22Rv1 (cell line): ENCODE results near the gene CCKAR.

Experiments used
- H3K27ac ChIP-seq: fragments of 450-650 bp; 2 replicates; pipeline ENCODE4 v1.5.1; 2017
- CTCF ChIP-seq: fragments of 450-650 bp; IDR thresholded peaks from 2 replicates; pipeline ENCODE4 v1.5.1; 2017; ENCODE audit warnings: mild to moderate bottlenecking
- ZFX ChIP-seq: fragments of 450-650 bp; IDR thresholded peaks from 2 replicates; pipeline ENCODE4 v1.6.1; 2017; ENCODE audit warnings: antibody characterized with exemption, borderline replicate concordance

Gene CCKAR

GRCh38 chr4:26458157-26458561 lies 32.1 kb downstream of the CCKAR start:
- H3K27ac ChIP-seq: no peak overlapping the region
- no peak for TF ChIP-seq CTCF
- no peak for TF ChIP-seq ZFX

GRCh38 chr4:26457412-26457811 lies 32.9 kb downstream of the CCKAR start:
- no peak overlapping the region for H3K27ac ChIP-seq
- TF ChIP-seq CTCF (no peak), ZFX (no peak)

- no peak overlapping the region for H3K27ac ChIP-seq
- TF ChIP-seq ZFX (no peak), CTCF (no peak)
These were observed 34.7 kb downstream of the CCKAR start for GRCh38 chr4:26455571-26455970.

GRCh38 chr4:26454961-26455360 lies 35.3 kb downstream of the CCKAR start:
- TF ChIP-seq CTCF: no peak
- TF ChIP-seq ZFX: no peak
- H3K27ac ChIP-seq: no peak overlapping the region

- no peak overlapping the region for H3K27ac ChIP-seq
- TF ChIP-seq CTCF (no peak), ZFX (no peak)
These were observed 37.4 kb downstream of the CCKAR start for GRCh38 chr4:26452565-26453531.

GRCh38 chr4:26451597-26451996 lies 38.7 kb downstream of the CCKAR start:
- no peak for TF ChIP-seq ZFX
- TF ChIP-seq CTCF: no peak
- no peak overlapping the region for H3K27ac ChIP-seq

- TF ChIP-seq CTCF (no peak), ZFX (no peak)
- no peak overlapping the region for H3K27ac ChIP-seq
These were observed 39.9 kb downstream of the CCKAR start for GRCh38 chr4:26450418-26450817.
